ENCODE data around the gene RIPOR3.
A peak's percentile ranks its signal among the peaks of the same experiment; 100 is the strongest.
"Not testable (repeated sequence)": the region's sequence is repeated elsewhere in the genome, so short reads cannot be mapped to it uniquely, and the experiment has no call there.

Gene RIPOR3

GRCh38 chr20:50543326-50543725 is 148.0 kb downstream of the RIPOR3 start:
- Histone ChIP-seq H3K9me3 (ENCODE audit: low read length) (no peaks in the 10 kb centered on the region), H3K4me2 (ENCODE audit: low read length) (no peak overlapping the region), H4K20me1 (ENCODE audit: insufficient read depth, low read length) (no peaks in the 10 kb centered on the region), H3K4me3 (ENCODE audit: low read depth, low read length, poor library complexity, severe bottlenecking) (no peak overlapping the region), H3K27me3 (ENCODE audit: insufficient read depth, low read length) (no peaks in the 10 kb centered on the region), H3K27ac (ENCODE audit: low read depth, low read length, poor library complexity, severe bottlenecking) (no peak overlapping the region), H3K4me1 (ENCODE audit: insufficient read depth, low read length, severe bottlenecking) (peaks cover 35% of the 10 kb centered on the region), H3K9me2 (ENCODE audit: low read depth, low read length) (no peaks in the 10 kb centered on the region), H3K36me3 (ENCODE audit: insufficient read depth, low read length) (peaks cover 10% of the 10 kb centered on the region; the same call in 1 of the 2 replicates), H2AFZ (ENCODE audit: low read length) (no peak overlapping the region), H3K9ac (ENCODE audit: low read length) (no peak overlapping the region), H3F3A (ENCODE audit: insufficient read depth, low read length) (no peaks in the 10 kb centered on the region), H3K79me2 (ENCODE audit: insufficient read depth, low read length) (peaks cover 5% of the 10 kb centered on the region; the same call in 1 of the 2 replicates)
- TF ChIP-seq EZH2 (IDR thresholded peaks at IDR 0.05; ENCODE audit: borderline replicate concordance, low read length) (no peak), CTCF (IDR thresholded peaks at IDR 0.05; ENCODE audit: low read length) (no peak)

- H3K9ac ChIP-seq (ENCODE audit: low read length): no peak overlapping the region
- H3K27ac ChIP-seq (ENCODE audit: low read depth, low read length, poor library complexity, severe bottlenecking): peak overlapping the region; percentile 17
- H2AFZ ChIP-seq (ENCODE audit: low read length): no peak overlapping the region
- no peaks in the 10 kb centered on the region for H3K9me3 ChIP-seq (ENCODE audit: low read length)
- TF ChIP-seq CTCF (IDR thresholded peaks at IDR 0.05; ENCODE audit: low read length) (no peak), EZH2 (IDR thresholded peaks at IDR 0.05; ENCODE audit: borderline replicate concordance, low read length) (no peak)
- H4K20me1 ChIP-seq (ENCODE audit: insufficient read depth, low read length): no peaks in the 10 kb centered on the region
- no peaks in the 10 kb centered on the region for H3K9me2 ChIP-seq (ENCODE audit: low read depth, low read length)
- H3K36me3 ChIP-seq (ENCODE audit: insufficient read depth, low read length): peaks cover 10% of the 10 kb centered on the region; the same call in 1 of the 2 replicates
- peaks cover 9% of the 10 kb centered on the region for H3K79me2 ChIP-seq (ENCODE audit: insufficient read depth, low read length)
- H3K4me2 ChIP-seq (ENCODE audit: low read length): peak overlapping the region; percentile 23; the same call in 1 of the 2 replicates
- H3K4me1 ChIP-seq (ENCODE audit: insufficient read depth, low read length, severe bottlenecking): peaks cover 42% of the 10 kb centered on the region
- H3K4me3 ChIP-seq (ENCODE audit: low read depth, low read length, poor library complexity, severe bottlenecking): peak overlapping the region; percentile 14
- no peaks in the 10 kb centered on the region for H3F3A ChIP-seq (ENCODE audit: insufficient read depth, low read length)
- H3K27me3 ChIP-seq (ENCODE audit: insufficient read depth, low read length): no peaks in the 10 kb centered on the region
Measured at GRCh38 chr20:50541606-50542041, 149.7 kb downstream of the RIPOR3 start.

- Histone ChIP-seq H3K9me2 (ENCODE audit: low read depth, low read length) (no peaks in the 10 kb centered on the region), H2AFZ (ENCODE audit: low read length) (no peak overlapping the region), H3K9ac (ENCODE audit: low read length) (no peak overlapping the region), H3F3A (ENCODE audit: insufficient read depth, low read length) (no peaks in the 10 kb centered on the region), H3K27me3 (ENCODE audit: insufficient read depth, low read length) (no peaks in the 10 kb centered on the region), H3K4me3 (ENCODE audit: low read depth, low read length, poor library complexity, severe bottlenecking) (peak overlapping the region; percentile 14), H3K4me2 (ENCODE audit: low read length) (peak overlapping the region; percentile 23; the same call in 1 of the 2 replicates), H3K9me3 (ENCODE audit: low read length) (no peaks in the 10 kb centered on the region), H3K27ac (ENCODE audit: low read depth, low read length, poor library complexity, severe bottlenecking) (peak overlapping the region; percentile 17), H3K79me2 (ENCODE audit: insufficient read depth, low read length) (peaks cover 9% of the 10 kb centered on the region), H3K4me1 (ENCODE audit: insufficient read depth, low read length, severe bottlenecking) (peaks cover 35% of the 10 kb centered on the region), H4K20me1 (ENCODE audit: insufficient read depth, low read length) (no peaks in the 10 kb centered on the region), H3K36me3 (ENCODE audit: insufficient read depth, low read length) (peaks cover 10% of the 10 kb centered on the region; the same call in 1 of the 2 replicates)
- TF ChIP-seq CTCF (IDR thresholded peaks at IDR 0.05; ENCODE audit: low read length) (no peak), EZH2 (IDR thresholded peaks at IDR 0.05; ENCODE audit: borderline replicate concordance, low read length) (no peak)
Measured at GRCh38 chr20:50540620-50541605, 150.4 kb downstream of the RIPOR3 start.

- H3K27ac ChIP-seq (ENCODE audit: low read depth, low read length, poor library complexity, severe bottlenecking); H3K9me2 ChIP-seq (ENCODE audit: low read depth, low read length); H3K4me2 ChIP-seq (ENCODE audit: low read length); H4K20me1 ChIP-seq (ENCODE audit: insufficient read depth, low read length); H3K9me3 ChIP-seq (ENCODE audit: low read length); H3K27me3 ChIP-seq (ENCODE audit: insufficient read depth, low read length); H3K79me2 ChIP-seq (ENCODE audit: insufficient read depth, low read length); H2AFZ ChIP-seq (ENCODE audit: low read length); H3F3A ChIP-seq (ENCODE audit: insufficient read depth, low read length); H3K4me3 ChIP-seq (ENCODE audit: low read depth, low read length, poor library complexity, severe bottlenecking); H3K9ac ChIP-seq (ENCODE audit: low read length): not testable (repeated sequence)
- peaks cover 29% of the 10 kb centered on the region for H3K4me1 ChIP-seq (ENCODE audit: insufficient read depth, low read length, severe bottlenecking)
- peaks cover 10% of the 10 kb centered on the region; the same call in 1 of the 2 replicates for H3K36me3 ChIP-seq (ENCODE audit: insufficient read depth, low read length)
Measured at GRCh38 chr20:50539798-50540197, 151.5 kb downstream of the RIPOR3 start.
